ENCODE measurements around the gene RIPOR1.
"Not testable (repeated sequence)": the region's sequence is repeated elsewhere in the genome, so short reads cannot be mapped to it uniquely, and the experiment has no call there.

The RIPOR1 gene

GRCh38 chr16:67490335-67491096 is 38.1 kb upstream of the RIPOR1 start:
- Histone ChIP-seq H3K27me3 (ENCODE audit: insufficient read depth, low read length) (peaks cover 94% of the 10 kb centered on the region), H3K27ac (ENCODE audit: low read length) (no peak overlapping the region), H3K9ac (ENCODE audit: low read depth, low read length) (no peak overlapping the region), H3K4me3 (ENCODE audit: low read length) (no peak overlapping the region), H3K36me3 (ENCODE audit: insufficient read depth, low read depth, low read length) (no peaks in the 10 kb centered on the region), H3K4me1 (ENCODE audit: insufficient read depth, low read length) (peaks cover 6% of the 10 kb centered on the region; the same call in 1 of the 2 replicates), H3K9me3 (ENCODE audit: insufficient read depth, low read depth, low read length) (peaks cover 4% of the 10 kb centered on the region; the same call in 1 of the 2 replicates)

- peaks cover 44% of the 10 kb centered on the region for H3K27me3 ChIP-seq (ENCODE audit: insufficient read depth, low read length)
- no peaks in the 10 kb centered on the region for H3K4me1 ChIP-seq (ENCODE audit: insufficient read depth, low read length)
- no peak overlapping the region for H3K9ac ChIP-seq (ENCODE audit: low read depth, low read length)
- no peaks in the 10 kb centered on the region for H3K9me3 ChIP-seq (ENCODE audit: insufficient read depth, low read depth, low read length)
- H3K27ac ChIP-seq (ENCODE audit: low read length), result no peak overlapping the region
- H3K36me3 ChIP-seq (ENCODE audit: insufficient read depth, low read depth, low read length), result no peaks in the 10 kb centered on the region
- no peak overlapping the region for H3K4me3 ChIP-seq (ENCODE audit: low read length)
These were observed 29.5 kb upstream of the RIPOR1 start for GRCh38 chr16:67499106-67499505.

- H3K27ac ChIP-seq (ENCODE audit: low read length), result no peak overlapping the region
- H3K4me1 ChIP-seq (ENCODE audit: insufficient read depth, low read length), result no peaks in the 10 kb centered on the region
- H3K9ac ChIP-seq (ENCODE audit: low read depth, low read length), result no peak overlapping the region
- H3K36me3 ChIP-seq (ENCODE audit: insufficient read depth, low read depth, low read length), result no peaks in the 10 kb centered on the region
- H3K27me3 ChIP-seq (ENCODE audit: insufficient read depth, low read length), result peaks cover 19% of the 10 kb centered on the region; the same call in 1 of the 2 replicates
- no peaks in the 10 kb centered on the region for H3K9me3 ChIP-seq (ENCODE audit: insufficient read depth, low read depth, low read length)
- H3K4me3 ChIP-seq (ENCODE audit: low read length), result no peak overlapping the region
These were observed 24.3 kb upstream of the RIPOR1 start for GRCh38 chr16:67504031-67505021.

- Histone ChIP-seq H3K4me1 (ENCODE audit: insufficient read depth, low read length) (no peaks in the 10 kb centered on the region), H3K27ac (ENCODE audit: low read length) (no peak overlapping the region), H3K36me3 (ENCODE audit: insufficient read depth, low read depth, low read length) (no peaks in the 10 kb centered on the region), H3K4me3 (ENCODE audit: low read length) (no peak overlapping the region), H3K9ac (ENCODE audit: low read depth, low read length) (no peak overlapping the region), H3K9me3 (ENCODE audit: insufficient read depth, low read depth, low read length) (no peaks in the 10 kb centered on the region), H3K27me3 (ENCODE audit: insufficient read depth, low read length) (peaks cover 14% of the 10 kb centered on the region; the same call in 1 of the 2 replicates)
These were observed 22.2 kb upstream of the RIPOR1 start for GRCh38 chr16:67506468-67506867.

- H3K4me1 ChIP-seq (ENCODE audit: insufficient read depth, low read length), result no peaks in the 10 kb centered on the region
- H3K27ac ChIP-seq (ENCODE audit: low read length), result no peak overlapping the region
- H3K9me3 ChIP-seq (ENCODE audit: insufficient read depth, low read depth, low read length), result no peaks in the 10 kb centered on the region
- H3K9ac ChIP-seq (ENCODE audit: low read depth, low read length), result no peak overlapping the region
- H3K27me3 ChIP-seq (ENCODE audit: insufficient read depth, low read length), result peaks cover 8% of the 10 kb centered on the region; the same call in 1 of the 2 replicates
- H3K4me3 ChIP-seq (ENCODE audit: low read length), result no peak overlapping the region
- H3K36me3 ChIP-seq (ENCODE audit: insufficient read depth, low read depth, low read length), result no peaks in the 10 kb centered on the region
These were observed 19.6 kb upstream of the RIPOR1 start for GRCh38 chr16:67509016-67509415.

- not testable (repeated sequence) for H3K4me1 ChIP-seq (ENCODE audit: insufficient read depth, low read length); H3K27ac ChIP-seq (ENCODE audit: low read length); H3K36me3 ChIP-seq (ENCODE audit: insufficient read depth, low read depth, low read length); H3K9me3 ChIP-seq (ENCODE audit: insufficient read depth, low read depth, low read length); H3K9ac ChIP-seq (ENCODE audit: low read depth, low read length); H3K4me3 ChIP-seq (ENCODE audit: low read length)
- peaks cover 26% of the 10 kb centered on the region; the same call in 1 of the 2 replicates for H3K27me3 ChIP-seq (ENCODE audit: insufficient read depth, low read length)
These were observed 14.7 kb upstream of the RIPOR1 start for GRCh38 chr16:67513892-67514291.

GRCh38 chr16:67514382-67514828 is 14.2 kb upstream of the RIPOR1 start:
- H3K4me3 ChIP-seq (ENCODE audit: low read length), result no peak overlapping the region
- no peak overlapping the region for H3K27ac ChIP-seq (ENCODE audit: low read length)
- H3K9me3 ChIP-seq (ENCODE audit: insufficient read depth, low read depth, low read length), result no peaks in the 10 kb centered on the region
- H3K9ac ChIP-seq (ENCODE audit: low read depth, low read length), result no peak overlapping the region
- H3K27me3 ChIP-seq (ENCODE audit: insufficient read depth, low read length), result peaks cover 31% of the 10 kb centered on the region; the same call in 1 of the 2 replicates
- H3K4me1 ChIP-seq (ENCODE audit: insufficient read depth, low read length), result no peaks in the 10 kb centered on the region
- H3K36me3 ChIP-seq (ENCODE audit: insufficient read depth, low read depth, low read length), result no peaks in the 10 kb centered on the region

- Histone ChIP-seq H3K9ac (ENCODE audit: low read depth, low read length) (no peak overlapping the region), H3K9me3 (ENCODE audit: insufficient read depth, low read depth, low read length) (no peaks in the 10 kb centered on the region), H3K27ac (ENCODE audit: low read length) (no peak overlapping the region), H3K36me3 (ENCODE audit: insufficient read depth, low read depth, low read length) (no peaks in the 10 kb centered on the region), H3K4me1 (ENCODE audit: insufficient read depth, low read length) (no peaks in the 10 kb centered on the region), H3K4me3 (ENCODE audit: low read length) (no peak overlapping the region), H3K27me3 (ENCODE audit: insufficient read depth, low read length) (peaks cover 33% of the 10 kb centered on the region; the same call in 1 of the 2 replicates)
These were observed 12.1 kb upstream of the RIPOR1 start for GRCh38 chr16:67516296-67517154.

GRCh38 chr16:67517155-67517445 is 11.5 kb upstream of the RIPOR1 start:
- no peak overlapping the region for H3K4me3 ChIP-seq (ENCODE audit: low read length)
- peaks cover 37% of the 10 kb centered on the region; the same call in 1 of the 2 replicates for H3K27me3 ChIP-seq (ENCODE audit: insufficient read depth, low read length)
- H3K4me1 ChIP-seq (ENCODE audit: insufficient read depth, low read length), result no peaks in the 10 kb centered on the region
- no peak overlapping the region for H3K9ac ChIP-seq (ENCODE audit: low read depth, low read length)
- no peaks in the 10 kb centered on the region for H3K36me3 ChIP-seq (ENCODE audit: insufficient read depth, low read depth, low read length)
- H3K27ac ChIP-seq (ENCODE audit: low read length), result no peak overlapping the region
- H3K9me3 ChIP-seq (ENCODE audit: insufficient read depth, low read depth, low read length), result no peaks in the 10 kb centered on the region

GRCh38 chr16:67517661-67518423 is 10.8 kb upstream of the RIPOR1 start:
- no peak overlapping the region for H3K27ac ChIP-seq (ENCODE audit: low read length)
- no peaks in the 10 kb centered on the region for H3K4me1 ChIP-seq (ENCODE audit: insufficient read depth, low read length)
- no peak overlapping the region for H3K4me3 ChIP-seq (ENCODE audit: low read length)
- H3K9ac ChIP-seq (ENCODE audit: low read depth, low read length), result no peak overlapping the region
- H3K27me3 ChIP-seq (ENCODE audit: insufficient read depth, low read length), result peaks cover 44% of the 10 kb centered on the region
- no peaks in the 10 kb centered on the region for H3K9me3 ChIP-seq (ENCODE audit: insufficient read depth, low read depth, low read length)
- no peaks in the 10 kb centered on the region for H3K36me3 ChIP-seq (ENCODE audit: insufficient read depth, low read depth, low read length)

Data from iPS-20b (cell line).